ENCODE data around the gene EIF4E1B. TPM values are rescaled to one million over a fixed set of nuclear protein-coding genes. Genes with fewer than 3 reads are reported as not detected.

The EIF4E1B gene
- total and polyA plus RNA-seq, 7 donors = 0.04 to 0.62 TPM; not detected in 5

- peaks cover 0 to 53% (median 7%) of the 10 kb centered on the region in 3 donors for H3K27me3 ChIP-seq (ENCODE audit: insufficient read depth in 3 of 3, low read length in 2 of 3)
- WGBS, 3 donors = 81 to 83% (median 82%) methylated on average over 6 of the region's 6 CpGs
Observed at GRCh38 chr5:176612008-176612407, 18.5 kb upstream of the EIF4E1B start.

GRCh38 chr5:176612855-176613254, 17.6 kb upstream of the EIF4E1B start:
- 60 to 69% (median 60%) methylated on average over 2 of the region's 2 CpGs for WGBS, 3 donors
- H3K27me3 ChIP-seq (ENCODE audit: insufficient read depth in 3 of 3, low read length in 2 of 3) = peaks cover 0 to 61% (median 7%) of the 10 kb centered on the region in 3 donors
- no peak overlapping the region for H3K4me3 ChIP-seq
- H3K36me3 ChIP-seq (ENCODE audit: insufficient read depth in 1 of 2, low read depth in 1 of 2) = no peaks in the 10 kb centered on the region
- H3K27ac ChIP-seq = no peak overlapping the region
- no peak for ATAC-seq
- no peaks in the 10 kb centered on the region for H3K4me1 ChIP-seq
- DNase-seq = no peak
- intact Hi-C loops (cut with DNase I) = loop anchor here in 1 of 2 donors (5.0 kb wide), 1 partner anchor 34 kb away; the partner anchor contains the start of gene TSPAN17
- no peaks in the 10 kb centered on the region for H3K9me3 ChIP-seq
- TF ChIP-seq CTCF (IDR thresholded peaks at IDR 0.05) = no peak

More at GRCh38 chr5:176612008-176612407, 18.5 kb upstream of the EIF4E1B start:
- Histone ChIP-seq H3K4me3 (no peak overlapping the region), H3K9me3 (no peaks in the 10 kb centered on the region), H3K4me1 (no peaks in the 10 kb centered on the region), H3K27ac (no peak overlapping the region), H3K36me3 (ENCODE audit: insufficient read depth in 1 of 2, low read depth in 1 of 2) (no peaks in the 10 kb centered on the region)
- intact Hi-C loops (cut with DNase I) = loop anchor here in 1 of 2 donors (5.0 kb wide), 1 partner anchor 35 kb away; the partner anchor contains the start of gene TSPAN17
- DNase-seq (no peak), ATAC-seq (no peak)
- TF ChIP-seq CTCF (IDR thresholded peaks at IDR 0.05) = no peak

- Histone ChIP-seq H3K4me3 (no peak overlapping the region), H3K36me3 (ENCODE audit: insufficient read depth in 1 of 2, low read depth in 1 of 2) (no peaks in the 10 kb centered on the region), H3K27me3 (ENCODE audit: insufficient read depth in 3 of 3, low read length in 2 of 3) (peaks cover 0 to 63% (median 10%) of the 10 kb centered on the region in 3 donors), H3K9me3 (no peaks in the 10 kb centered on the region), H3K27ac (no peak overlapping the region), H3K4me1 (peaks cover 6% of the 10 kb centered on the region)
- intact Hi-C loops (cut with DNase I) = loop anchor here in 1 of 2 donors (5.0 kb wide), 1 partner anchor 32 kb away; the partner anchor contains the start of gene TSPAN17
- DNase-seq (no peak), ATAC-seq (peak in 1 of 4 donors; percentile 27)
- TF ChIP-seq CTCF (IDR thresholded peaks at IDR 0.05) = no peak
- WGBS, 3 donors = 35 to 47% (median 41%) methylated on average over 7 to 8 of the region's 8 CpGs
Observed at GRCh38 chr5:176614805-176615478, 15.5 kb upstream of the EIF4E1B start.

GRCh38 chr5:176616511-176616910, 14.0 kb upstream of the EIF4E1B start:
- Histone ChIP-seq H3K27ac (no peak overlapping the region), H3K9me3 (no peaks in the 10 kb centered on the region), H3K4me1 (peaks cover 21% of the 10 kb centered on the region), H3K4me3 (no peak overlapping the region), H3K36me3 (ENCODE audit: insufficient read depth in 1 of 2, low read depth in 1 of 2) (no peaks in the 10 kb centered on the region), H3K27me3 (ENCODE audit: insufficient read depth in 3 of 3, low read length in 2 of 3) (peaks cover 0 to 67% (median 15%) of the 10 kb centered on the region in 3 donors)
- no peak for TF ChIP-seq CTCF (IDR thresholded peaks at IDR 0.05)
- DNase-seq (no peak), ATAC-seq (no peak)
- WGBS, 3 donors = 60 to 68% (median 62%) methylated on average over 7 of the region's 7 CpGs
- intact Hi-C loops (cut with DNase I) = no loop called here

All from psoas muscle (tissue), 8 donors.